Tibial nerve (tissue), 4 donors: ENCODE data around the gene PRR16. TPM values are rescaled to one million over a fixed set of nuclear protein-coding genes. Genes with fewer than 3 reads are reported as not detected.

Experiments used
- DNase-seq, 2 donors: peaks; one replicate each; pipeline ENCODE4 v3.0.0-alpha.2; 2019; ENCODE audit warnings: low spot score in 2 of 2
- H3K27ac ChIP-seq, 4 donors: fragments of 200-600 bp; sonication (generic) in 3 of 4; one replicate each; pipeline ENCODE4 v1.5.1; 2017 to 2019; ENCODE audit warnings: mild to moderate bottlenecking in 1 of 4
- H3K27me3 ChIP-seq, 2 donors: fragments of 200-600 bp; sonication (generic) in 1 of 2; one replicate each; pipeline versions ENCODE4 v1.5.1 to v1.6.0; 2017 to 2019
- H3K36me3 ChIP-seq, 3 donors: fragments of 200-600 bp; sonication (generic); one replicate each; pipeline ENCODE4 v1.5.1; 2018 to 2019
- H3K4me1 ChIP-seq, 4 donors: fragments of 200-600 bp; sonication (generic) in 3 of 4; one replicate each; pipeline ENCODE4 v1.5.1; 2017 to 2019
- H3K4me3 ChIP-seq, 4 donors: fragments of 200-600 bp; sonication (generic) in 3 of 4; one replicate each; pipeline ENCODE4 v1.5.1; 2017 to 2019; ENCODE audit warnings: mild to moderate bottlenecking in 1 of 4, moderate library complexity in 1 of 4
- H3K9me3 ChIP-seq, 4 donors: fragments of 200-600 bp; sonication (generic) in 3 of 4; one replicate each; pipeline ENCODE4 v1.5.1; 2017 to 2019
- CTCF ChIP-seq, 5 experiments: fragments of 200-600 bp in 3 of 5; fragments of 450-650 bp in 2 of 5; sonication (generic) in 3 of 5; IDR thresholded peaks; one replicate each; pipeline ENCODE4 v1.5.1; 2016 to 2019; ENCODE audit warnings: antibody characterized with exemption in 5 of 5, mild to moderate bottlenecking in 3 of 5, moderate library complexity in 2 of 5
- EP300 ChIP-seq, 2 donors: sonication (generic); formaldehyde crosslinking; IDR thresholded peaks; one replicate each; pipeline ENCODE4 v1.6.1; 2017; ENCODE audit warnings: antibody characterized with exemption in 2 of 2, mild to moderate bottlenecking in 1 of 2
- POLR2A ChIP-seq, 2 donors: fragments of 450-650 bp; IDR thresholded peaks; one replicate each; pipeline ENCODE4 v1.6.1; 2017; ENCODE audit warnings: antibody characterized with exemption in 2 of 2, mild to moderate bottlenecking in 2 of 2, moderate library complexity in 2 of 2
- WGBS, 2 donors: methylation state at CpG; one replicate each; pipeline ENCODE4 v1.1.5; 2018; 5-methylcytosine and 5-hydroxymethylcytosine counted together
- total RNA-seq, 4 donors: library from RNA; depleted of rRNA; stranded (reverse); fragments of >200 nt; gene quantifications; one replicate each; pipeline ENCODE4 v1.1.0, GENCODE V29; 2016

Gene PRR16
- total RNA-seq, 4 donors from 2014 or later: 2.1 to 5.1 (median 2.5) TPM; not detected in 1

GRCh38 chr5:120446068-120446492 is 18.0 kb upstream of the PRR16 start:
- 23 to 25% methylated on average over 2 of the region's 2 CpGs for WGBS, 2 donors
- Histone ChIP-seq H3K27me3 (no peaks in the 10 kb centered on the region), H3K4me1 (no peaks in the 10 kb centered on the region), H3K9me3 (no peaks in the 10 kb centered on the region), H3K27ac (no peak overlapping the region), H3K4me3 (no peak overlapping the region), H3K36me3 (no peaks in the 10 kb centered on the region)
- no peak for TF ChIP-seq CTCF (IDR thresholded peaks at IDR 0.05)
- no peak for TF ChIP-seq POLR2A (IDR thresholded peaks at IDR 0.05)
- TF ChIP-seq EP300 (IDR thresholded peaks at IDR 0.05): no peak
- DNase-seq: no peak

GRCh38 chr5:120446901-120447300 is 17.2 kb upstream of the PRR16 start:
- H3K4me3 ChIP-seq: no peak overlapping the region
- WGBS, 2 donors: 28 to 32% methylated on average over 2 of the region's 2 CpGs
- TF ChIP-seq POLR2A (IDR thresholded peaks at IDR 0.05): no peak
- TF ChIP-seq EP300 (IDR thresholded peaks at IDR 0.05): no peak
- TF ChIP-seq CTCF (IDR thresholded peaks at IDR 0.05): no peak
- H3K4me1 ChIP-seq: no peaks in the 10 kb centered on the region
- H3K27ac ChIP-seq: no peak overlapping the region
- H3K9me3 ChIP-seq: no peaks in the 10 kb centered on the region
- H3K27me3 ChIP-seq: no peaks in the 10 kb centered on the region
- H3K36me3 ChIP-seq: no peaks in the 10 kb centered on the region
- no peak for DNase-seq

- WGBS, 2 donors: 35 to 48% methylated on average over 1 of the region's 1 CpG
- no peaks in the 10 kb centered on the region for H3K4me1 ChIP-seq
- H3K4me3 ChIP-seq: no peak overlapping the region
- DNase-seq: no peak
- no peak overlapping the region for H3K27ac ChIP-seq
- H3K27me3 ChIP-seq: no peaks in the 10 kb centered on the region
- no peak for TF ChIP-seq EP300 (IDR thresholded peaks at IDR 0.05)
- TF ChIP-seq CTCF (IDR thresholded peaks at IDR 0.05): no peak
- no peak for TF ChIP-seq POLR2A (IDR thresholded peaks at IDR 0.05)
- H3K36me3 ChIP-seq: no peaks in the 10 kb centered on the region
- no peaks in the 10 kb centered on the region for H3K9me3 ChIP-seq
Observed at GRCh38 chr5:120447706-120448239, 16.3 kb upstream of the PRR16 start.

- Histone ChIP-seq H3K36me3 (no peaks in the 10 kb centered on the region), H3K4me1 (peaks cover 0 to 5% (median 0%) of the 10 kb centered on the region in 4 donors), H3K9me3 (no peaks in the 10 kb centered on the region), H3K27ac (no peak overlapping the region), H3K4me3 (no peak overlapping the region), H3K27me3 (no peaks in the 10 kb centered on the region)
- DNase-seq: no peak
- 74 to 85% methylated on average over 3 of the region's 3 CpGs for WGBS, 2 donors
- TF ChIP-seq POLR2A (IDR thresholded peaks at IDR 0.05) (no peak), EP300 (IDR thresholded peaks at IDR 0.05) (no peak), CTCF (IDR thresholded peaks at IDR 0.05) (no peak)
Observed at GRCh38 chr5:120449501-120449900, 14.6 kb upstream of the PRR16 start.

GRCh38 chr5:120450910-120451309 is 13.2 kb upstream of the PRR16 start:
- Histone ChIP-seq H3K4me1 (peaks cover 0 to 11% (median 0%) of the 10 kb centered on the region in 4 donors), H3K27ac (no peak overlapping the region), H3K36me3 (no peaks in the 10 kb centered on the region), H3K4me3 (no peak overlapping the region), H3K27me3 (no peaks in the 10 kb centered on the region), H3K9me3 (no peaks in the 10 kb centered on the region)
- no peak for DNase-seq
- WGBS, 2 donors: 94 to 99% methylated on average over 5 of the region's 5 CpGs
- TF ChIP-seq POLR2A (IDR thresholded peaks at IDR 0.05) (no peak), EP300 (IDR thresholded peaks at IDR 0.05) (no peak), CTCF (IDR thresholded peaks at IDR 0.05) (no peak)
